ENCODE results near the gene ZNF500.

GRCh38 chr16:4778050-4778392 is 11.1 kb upstream of the ZNF500 start:
- no peak for TF ChIP-seq CTCF (IDR thresholded peaks at IDR 0.05)
- TF ChIP-seq EZH2 (IDR thresholded peaks at IDR 0.05; ENCODE audit: borderline replicate concordance, insufficient read depth, low read depth, low read length, poor library complexity, severe bottlenecking): no peak

Measured in B cell (primary cell).